Epithelial cell of esophagus (primary cell): ENCODE data around the gene DNAJC30.
A peak's percentile ranks its signal among the peaks of the same experiment; 100 is the strongest.
"Not testable (repeated sequence)": the region's sequence is repeated elsewhere in the genome, so short reads cannot be mapped to it uniquely, and the experiment has no call there.

Experiments used
- DNase-seq: peaks from one replicate; pipeline ENCODE4 v3.0.0; 2010; ENCODE audit warnings: low read depth
- H3K4me3 ChIP-seq: 2 replicates; pipeline ENCODE4 v1.5.1; 2011; ENCODE audit warnings: mild to moderate bottlenecking, low read length, control low read depth
- TF ChIP-seq, protein P1 (sequence below): IDR thresholded peaks from 2 replicates; pipeline ENCODE4 v1.5.1; 2011; ENCODE audit warnings: low read depth, mild to moderate bottlenecking, low read length, control low read depth, inconsistent platforms; ENCODE audit not compliant: insufficient read depth; ENCODE audit errors: missing control alignments

DNAJC30 gene

DNA sequence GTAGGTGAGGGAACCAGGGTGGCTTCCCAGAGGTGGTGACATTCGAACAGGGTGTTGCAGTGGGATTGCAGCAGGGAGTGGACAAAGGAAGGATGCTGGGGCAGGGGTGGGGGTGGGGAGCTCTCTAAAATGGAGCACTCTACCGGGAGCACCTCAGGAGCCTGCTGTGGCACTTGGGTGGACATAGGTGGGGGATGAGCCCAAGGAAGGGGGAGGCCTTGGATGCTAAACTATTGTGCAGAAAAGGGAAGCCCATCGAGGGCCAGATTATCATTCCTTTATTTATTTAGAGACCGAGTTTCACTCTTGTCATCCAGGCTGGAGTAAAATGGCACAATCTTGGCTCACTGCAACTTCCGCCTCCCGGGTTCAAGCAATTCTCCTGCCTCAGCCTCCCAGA is 39.5 kb upstream of the DNAJC30 start:
- no peak for DNase-seq
- TF ChIP-seq, protein P1, sequence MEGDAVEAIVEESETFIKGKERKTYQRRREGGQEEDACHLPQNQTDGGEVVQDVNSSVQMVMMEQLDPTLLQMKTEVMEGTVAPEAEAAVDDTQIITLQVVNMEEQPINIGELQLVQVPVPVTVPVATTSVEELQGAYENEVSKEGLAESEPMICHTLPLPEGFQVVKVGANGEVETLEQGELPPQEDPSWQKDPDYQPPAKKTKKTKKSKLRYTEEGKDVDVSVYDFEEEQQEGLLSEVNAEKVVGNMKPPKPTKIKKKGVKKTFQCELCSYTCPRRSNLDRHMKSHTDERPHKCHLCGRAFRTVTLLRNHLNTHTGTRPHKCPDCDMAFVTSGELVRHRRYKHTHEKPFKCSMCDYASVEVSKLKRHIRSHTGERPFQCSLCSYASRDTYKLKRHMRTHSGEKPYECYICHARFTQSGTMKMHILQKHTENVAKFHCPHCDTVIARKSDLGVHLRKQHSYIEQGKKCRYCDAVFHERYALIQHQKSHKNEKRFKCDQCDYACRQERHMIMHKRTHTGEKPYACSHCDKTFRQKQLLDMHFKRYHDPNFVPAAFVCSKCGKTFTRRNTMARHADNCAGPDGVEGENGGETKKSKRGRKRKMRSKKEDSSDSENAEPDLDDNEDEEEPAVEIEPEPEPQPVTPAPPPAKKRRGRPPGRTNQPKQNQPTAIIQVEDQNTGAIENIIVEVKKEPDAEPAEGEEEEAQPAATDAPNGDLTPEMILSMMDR = no peak
- no peak overlapping the region for H3K4me3 ChIP-seq

DNA sequence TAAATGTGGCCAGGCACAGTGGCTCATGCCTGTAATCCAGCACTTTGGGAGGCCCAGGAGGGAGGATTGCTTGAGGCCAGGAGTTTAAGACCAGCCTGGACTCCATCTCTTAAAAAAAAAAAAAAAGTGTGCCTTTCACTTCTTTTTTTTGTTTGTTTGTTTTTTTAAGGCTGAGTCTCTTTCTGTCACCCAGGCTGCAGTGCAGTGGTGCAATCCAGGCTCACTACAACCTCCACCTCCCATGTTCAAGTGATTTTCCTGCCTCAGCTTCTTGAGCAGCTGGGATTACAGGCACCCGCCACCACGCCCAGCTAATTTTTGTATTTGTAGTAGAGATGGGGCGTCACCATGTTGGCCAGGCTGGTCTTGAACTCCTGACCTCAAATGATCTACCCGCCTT is 38.9 kb upstream of the DNAJC30 start:
- not testable (repeated sequence) for DNase-seq, H3K4me3 ChIP-seq

DNA sequence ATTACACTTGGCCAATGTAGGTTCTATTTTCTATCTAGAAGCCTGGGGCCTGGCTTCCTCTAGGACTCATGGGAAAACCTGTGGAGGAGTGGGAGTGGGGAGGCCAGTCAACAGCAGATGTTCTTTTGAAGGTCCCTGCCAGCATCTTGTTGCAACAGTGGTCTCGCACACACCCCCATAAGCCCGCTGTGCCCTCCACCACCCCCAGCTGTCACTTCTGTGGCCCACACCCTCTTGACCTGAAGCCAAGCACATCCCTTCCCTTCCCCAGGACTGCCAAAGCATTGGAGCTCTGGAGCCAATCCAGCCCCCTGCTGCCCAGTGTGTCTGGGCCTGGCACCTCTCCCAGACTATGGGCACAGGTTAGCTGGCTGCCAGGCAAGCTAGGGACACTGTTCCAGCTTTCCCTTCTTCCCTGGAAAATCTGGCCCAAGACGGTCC is 38.1 kb upstream of the DNAJC30 start:
- TF ChIP-seq, protein P1 = no peak
- DNase-seq = no peak
- H3K4me3 ChIP-seq = no peak overlapping the region

DNA sequence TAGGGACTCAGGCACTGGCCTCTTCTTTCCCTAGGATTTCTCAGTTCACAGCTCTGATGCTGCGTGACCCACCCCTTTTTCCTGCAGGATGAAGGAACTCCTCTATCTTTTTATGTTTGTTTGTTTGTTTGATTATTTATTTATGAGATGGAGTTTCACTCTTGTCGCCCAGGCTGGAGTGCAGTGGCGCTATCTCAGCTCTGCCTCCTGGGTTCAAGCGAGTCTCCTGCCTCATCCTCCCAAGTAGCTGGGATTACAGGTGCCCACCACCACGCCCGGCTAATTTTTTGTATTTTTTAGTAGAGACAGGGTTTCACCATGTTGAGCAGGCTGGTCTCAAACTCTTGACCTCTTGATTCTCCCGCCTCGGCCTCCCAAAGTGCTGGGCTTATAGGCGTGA is 37.2 kb upstream of the DNAJC30 start:
- not testable (repeated sequence) for H3K4me3 ChIP-seq, DNase-seq

DNA sequence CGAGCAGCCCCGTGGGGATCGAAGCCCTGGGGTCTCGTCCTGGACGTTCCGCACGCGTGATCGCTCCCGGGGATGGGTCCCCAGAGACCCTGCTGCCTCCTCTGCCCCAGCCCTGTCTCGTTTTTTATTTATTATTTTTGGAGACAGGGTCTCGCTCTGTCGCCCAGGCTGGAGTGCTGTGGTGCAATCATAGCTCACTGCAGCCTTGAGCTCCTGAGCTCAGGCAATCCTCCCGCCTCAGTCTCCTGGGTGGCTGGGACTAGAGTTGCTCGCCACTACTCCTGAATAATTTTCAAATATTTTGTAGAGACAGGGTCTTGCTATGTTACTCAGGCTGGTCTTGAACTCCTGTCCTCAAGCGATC is 36.5 kb upstream of the DNAJC30 start:
- DNase-seq = no peak
- TF ChIP-seq, protein P1 = no peak
- peak overlapping the region; percentile 15 for H3K4me3 ChIP-seq

DNA sequence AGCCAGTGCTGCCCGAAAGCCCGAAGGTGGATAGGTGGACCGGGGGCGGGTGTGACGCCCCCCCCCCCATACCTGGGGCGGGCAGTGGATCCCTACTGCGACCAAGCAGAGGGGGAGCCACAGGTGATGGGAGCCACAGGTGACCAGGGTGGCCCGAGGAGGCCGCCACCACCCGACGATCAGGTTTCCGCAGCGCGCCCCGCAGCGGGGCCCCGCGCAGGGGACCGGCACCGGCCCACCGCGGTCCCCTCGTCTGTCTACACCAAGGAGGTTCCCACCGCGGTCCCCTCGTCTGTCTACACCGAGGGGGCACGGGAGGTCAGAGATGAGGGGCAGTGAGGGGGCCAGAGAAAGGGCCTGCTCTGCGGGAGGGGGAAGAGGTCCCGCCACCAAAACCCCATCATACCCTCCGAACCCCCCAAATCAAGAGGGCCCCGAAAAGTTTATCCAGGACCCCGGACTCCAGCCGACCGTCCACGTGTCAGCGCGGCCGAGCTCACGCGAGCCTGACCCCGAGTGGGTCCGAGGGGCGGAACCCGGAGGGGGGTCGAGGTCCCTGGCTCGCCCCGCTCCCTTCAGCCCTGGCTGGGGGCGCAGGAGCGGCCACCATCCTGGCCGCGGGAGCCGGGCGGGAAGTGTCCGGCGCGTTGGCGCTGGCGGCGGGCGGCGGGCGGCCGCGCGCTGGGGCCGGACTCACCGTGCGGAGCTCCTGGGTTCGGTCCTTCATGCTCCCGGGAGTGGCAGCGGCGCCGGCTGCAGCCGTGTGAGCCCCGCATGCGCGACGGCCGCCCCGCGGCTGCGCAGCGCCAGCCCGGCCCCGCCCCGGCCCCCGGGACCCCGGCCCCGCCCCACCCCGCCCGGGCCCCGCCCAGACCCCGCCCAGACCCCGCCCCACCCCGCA is 35.9 kb upstream of the DNAJC30 start, which contains the start of gene STX1A:
STX1A (minus strand) TSS at position 765 of the 901 bp plus-strand sequence; CDS start at position 727, 38 bp downstream.
- TF ChIP-seq, protein P1 = no peak
- DNase-seq = peak; percentile 81
- peak within 1 kb of the TSS; percentile 67 for H3K4me3 ChIP-seq

DNA sequence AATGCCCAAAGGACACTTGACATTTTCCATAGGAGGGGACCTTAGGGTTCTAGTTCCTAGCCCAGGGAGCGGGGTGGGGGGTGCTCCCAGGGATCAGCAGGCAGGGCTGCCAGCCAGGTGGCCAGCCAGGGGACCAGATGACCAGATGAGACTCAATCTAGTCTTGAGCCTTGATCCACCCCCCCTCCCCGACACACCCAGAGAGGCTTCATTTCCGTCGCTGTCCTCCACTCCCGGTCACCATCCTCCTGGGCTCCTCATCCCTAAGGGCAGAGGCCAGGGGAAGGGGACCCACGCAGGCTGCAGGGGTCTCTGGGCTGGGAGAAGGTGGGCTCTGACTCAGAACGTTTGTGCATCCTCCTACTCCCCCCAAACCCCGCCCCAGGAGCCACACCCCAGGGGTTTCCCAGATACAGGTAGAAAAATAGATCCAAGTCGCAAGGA is 35.2 kb upstream of the DNAJC30 start:
- H3K4me3 ChIP-seq = peak overlapping the region; percentile 67
- TF ChIP-seq, protein P1 = no peak
- DNase-seq = no peak

DNA sequence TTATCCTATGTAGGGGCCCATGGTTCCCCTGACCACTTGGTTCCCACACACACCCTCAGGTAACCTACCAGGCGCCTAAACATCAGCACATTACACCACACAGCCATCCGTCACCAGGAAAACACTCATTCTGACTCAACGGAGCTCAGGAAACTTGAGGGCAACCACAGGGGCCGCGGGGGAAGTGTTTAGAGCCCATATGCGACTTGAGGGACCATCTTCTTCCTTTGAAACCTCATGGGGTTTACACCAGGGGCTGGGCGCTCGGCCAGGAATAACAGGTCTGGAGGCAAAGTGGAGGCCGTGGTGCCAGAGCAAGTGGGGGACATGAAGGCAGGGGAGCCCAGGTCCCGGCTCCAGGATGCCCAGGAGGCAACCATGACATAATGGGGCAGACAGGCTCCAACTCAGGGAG is 34.7 kb upstream of the DNAJC30 start:
- TF ChIP-seq, protein P1 = no peak
- H3K4me3 ChIP-seq = peak overlapping the region; percentile 67
- DNase-seq = peak; percentile 93
